HG03095 (cell line): ENCODE results near the gene SART3.

ENCODE experiments used
- ATAC-seq: cut with Tn5 transposase; IDR thresholded peaks from one replicate; pipeline ENCODE4 v1.9.1; 2021; ENCODE audit warnings: moderate library complexity; ENCODE audit not compliant: unreplicated experiment

Gene SART3

DNA sequence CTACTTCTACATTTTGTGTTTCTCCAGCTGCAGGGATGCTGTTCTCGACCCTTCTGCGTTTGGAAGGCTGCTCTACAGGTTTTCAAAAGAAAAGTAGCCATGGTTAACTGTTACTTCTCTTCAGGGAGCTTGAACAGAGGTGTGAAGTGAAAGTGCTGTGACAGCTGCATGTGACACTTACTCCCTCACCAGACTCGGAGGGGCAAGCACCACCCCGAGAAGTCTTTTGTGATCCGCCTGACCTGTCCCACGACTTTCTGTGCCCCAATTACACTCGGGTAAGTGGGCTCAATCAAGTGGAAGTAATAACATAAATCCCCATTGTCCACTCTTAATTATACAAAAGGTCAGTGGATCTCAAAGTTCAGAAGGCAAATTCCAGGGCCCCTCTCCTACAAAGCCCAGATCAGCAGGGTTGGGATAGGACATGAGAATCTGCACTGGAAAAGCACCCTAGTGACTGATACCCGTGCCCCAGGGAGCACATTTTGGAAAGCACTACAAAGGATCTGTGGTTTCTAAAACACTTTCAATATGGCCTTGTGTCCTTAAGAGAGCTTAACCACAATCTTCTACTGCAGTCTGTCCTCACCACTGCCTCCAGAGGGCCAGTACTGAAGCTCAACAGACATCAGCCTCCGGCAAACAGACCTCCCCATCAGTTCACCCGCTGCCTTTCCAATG is 34.3 kb downstream of the SART3 start:
- no peak for ATAC-seq

DNA sequence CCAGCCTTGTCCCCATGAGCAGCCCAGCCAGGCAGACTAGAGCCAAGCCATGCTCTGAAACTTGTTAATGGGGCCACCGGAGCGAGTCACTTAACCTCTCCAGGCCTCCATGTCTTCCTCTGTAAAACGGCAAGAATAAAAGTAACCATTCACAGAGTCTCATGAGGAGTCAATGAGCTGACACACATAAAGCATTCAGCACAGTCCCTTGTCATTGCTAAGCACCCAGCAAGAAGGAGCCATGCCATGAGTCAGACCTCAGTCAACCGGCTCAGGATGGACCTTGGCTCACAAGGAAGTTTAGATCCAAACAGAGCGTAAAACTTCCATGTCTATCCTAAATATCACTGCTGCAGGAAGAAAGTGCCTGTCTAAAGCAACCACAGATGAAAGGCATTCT is 35.3 kb downstream of the SART3 start:
- no peak for ATAC-seq

DNA sequence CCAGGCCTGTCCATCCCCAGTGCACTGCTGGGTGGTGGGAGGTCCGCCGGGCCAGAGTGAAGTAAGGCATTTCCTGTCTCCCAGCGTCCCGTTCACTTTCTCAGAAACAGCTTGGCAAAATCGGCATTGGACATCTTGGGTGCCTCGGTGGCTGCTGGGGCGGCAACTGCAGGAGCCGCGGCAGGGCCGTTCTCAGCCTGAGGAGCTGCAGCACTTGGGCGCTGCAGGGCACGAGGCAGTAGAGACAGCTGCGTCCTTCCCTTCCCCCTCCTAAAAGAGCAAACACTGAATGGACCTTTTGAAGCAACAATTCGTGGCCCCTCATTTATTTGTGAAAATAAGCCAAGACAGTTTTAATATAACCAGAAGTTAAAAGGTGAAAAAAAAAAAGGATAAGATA is 37.6 kb downstream of the SART3 start:
- no peak for ATAC-seq

GRCh38 chr12:108519558-108519957 is 41.4 kb downstream of the SART3 start:
- no peak for ATAC-seq

DNA sequence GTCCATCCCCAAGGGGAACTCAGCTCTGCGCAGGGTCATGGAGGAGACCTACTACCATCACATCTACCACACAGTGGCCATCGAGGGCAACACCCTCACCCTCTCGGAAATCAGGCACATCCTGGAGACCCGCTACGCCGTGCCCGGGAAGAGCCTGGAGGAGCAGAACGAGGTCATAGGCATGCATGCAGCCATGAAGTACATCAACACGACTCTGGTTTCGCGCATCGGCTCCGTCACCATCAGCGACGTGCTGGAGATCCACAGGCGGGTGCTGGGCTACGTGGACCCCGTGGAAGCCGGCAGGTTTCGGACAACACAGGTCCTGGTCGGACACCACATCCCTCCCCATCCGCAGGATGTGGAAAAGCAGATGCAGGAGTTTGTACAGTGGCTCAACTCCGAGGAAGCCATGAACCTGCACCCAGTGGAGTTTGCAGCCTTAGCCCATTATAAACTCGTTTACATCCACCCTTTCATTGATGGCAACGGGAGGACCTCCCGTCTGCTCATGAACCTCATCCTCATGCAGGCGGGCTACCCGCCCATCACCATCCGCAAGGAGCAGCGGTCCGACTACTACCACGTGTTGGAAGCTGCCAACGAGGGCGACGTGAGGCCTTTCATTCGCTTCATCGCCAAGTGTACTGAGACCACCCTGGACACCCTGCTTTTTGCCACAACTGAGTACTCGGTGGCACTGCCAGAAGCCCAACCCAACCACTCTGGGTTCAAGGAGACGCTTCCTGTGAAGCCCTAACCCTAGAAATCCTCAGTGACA is 42.1 kb downstream of the SART3 start:
- no peak for ATAC-seq

DNA sequence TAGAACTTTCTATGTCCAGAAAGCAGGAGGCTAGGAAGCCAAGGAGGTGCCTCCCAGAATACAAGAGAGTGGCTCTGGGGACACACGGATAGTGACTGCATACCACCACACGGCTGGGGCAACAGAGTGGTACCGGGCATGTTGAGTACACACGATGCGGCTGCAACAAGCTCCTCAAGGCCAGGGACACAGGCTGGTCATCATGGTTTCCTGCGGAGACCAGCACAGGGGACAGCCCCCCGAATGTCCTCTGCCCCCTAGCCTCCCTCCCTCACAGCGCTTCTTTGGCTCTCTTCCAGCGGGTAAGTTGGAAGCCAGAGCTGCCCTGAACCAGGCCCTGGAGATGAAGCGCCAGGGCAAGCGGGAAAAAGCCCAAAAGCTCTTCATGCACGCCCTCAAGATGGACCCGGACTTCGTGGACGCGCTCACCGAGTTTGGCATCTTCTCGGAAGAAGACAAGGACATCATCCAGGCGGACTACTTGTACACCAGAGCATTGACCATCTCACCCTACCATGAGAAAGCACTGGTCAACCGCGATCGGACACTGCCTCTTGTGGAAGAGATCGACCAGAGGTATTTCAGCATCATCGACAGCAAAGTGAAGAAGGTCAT is 42.8 kb downstream of the SART3 start:
- no peak for ATAC-seq

- ATAC-seq: no peak
Observed at GRCh38 chr12:108517288-108518100, 43.5 kb downstream of the SART3 start.

DNA sequence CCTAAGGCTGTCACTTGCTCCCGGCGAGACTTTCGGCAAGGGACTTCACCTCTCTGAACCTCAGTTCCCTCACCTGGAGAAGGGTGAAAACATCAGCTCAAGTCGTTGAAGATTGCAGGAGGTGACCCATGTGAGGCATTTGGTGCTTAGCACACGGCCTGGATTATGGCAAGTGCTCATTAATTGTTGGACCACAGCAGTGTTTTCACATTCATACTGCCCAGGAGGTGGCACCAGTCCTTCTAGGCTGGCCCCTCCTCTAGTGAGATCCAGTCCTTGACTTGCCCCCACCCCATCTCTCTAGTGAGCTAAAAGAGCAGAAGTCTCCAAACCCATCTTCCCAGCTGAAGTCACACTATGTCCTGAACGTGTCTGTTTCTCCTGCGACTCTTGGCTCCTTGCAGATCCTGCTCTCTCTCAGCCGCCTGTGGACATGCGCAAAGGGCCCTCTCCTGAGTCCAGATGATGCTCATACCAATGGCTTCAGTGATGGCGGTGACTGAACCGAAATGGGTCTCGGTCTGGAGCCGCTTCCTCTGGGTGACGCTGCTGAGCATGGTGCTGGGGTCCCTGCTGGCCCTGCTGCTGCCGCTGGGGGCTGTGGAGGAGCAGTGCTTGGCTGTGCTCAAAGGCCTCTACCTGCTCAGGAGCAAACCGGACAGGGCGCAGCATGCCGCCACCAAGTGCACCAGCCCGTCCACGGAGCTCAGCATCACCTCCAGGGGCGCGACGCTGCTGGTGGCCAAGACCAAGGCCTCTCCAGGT is 44.3 kb downstream of the SART3 start:
- ATAC-seq: no peak

DNA sequence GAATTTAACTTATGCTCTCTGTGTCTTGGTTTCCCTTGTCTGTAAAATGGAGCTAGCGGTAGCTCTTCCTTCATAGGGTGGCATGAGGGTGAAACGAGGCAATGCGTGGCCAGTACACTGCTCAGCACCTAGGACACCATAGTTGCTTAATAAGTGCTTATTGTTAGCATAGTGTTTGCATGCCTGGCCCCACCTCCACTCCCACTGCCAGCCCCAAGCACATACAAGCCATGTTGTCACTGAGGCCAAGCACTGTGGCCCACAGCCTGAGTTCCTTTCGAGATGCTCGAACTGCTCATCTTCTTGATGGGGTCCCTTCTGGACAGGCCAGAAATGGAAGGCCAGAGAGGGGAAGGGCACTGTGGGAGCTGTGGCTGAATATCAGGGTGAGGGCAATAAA is 45.1 kb downstream of the SART3 start:
- no peak for ATAC-seq

GRCh38 chr12:108514973-108515814 is 45.8 kb downstream of the SART3 start, which contains the start of gene FICD:
FICD (plus strand) TSS chr12:108515277; CDS start chr12:108516973, 1,696 bp downstream.
- ATAC-seq: peak; percentile 77

DNA sequence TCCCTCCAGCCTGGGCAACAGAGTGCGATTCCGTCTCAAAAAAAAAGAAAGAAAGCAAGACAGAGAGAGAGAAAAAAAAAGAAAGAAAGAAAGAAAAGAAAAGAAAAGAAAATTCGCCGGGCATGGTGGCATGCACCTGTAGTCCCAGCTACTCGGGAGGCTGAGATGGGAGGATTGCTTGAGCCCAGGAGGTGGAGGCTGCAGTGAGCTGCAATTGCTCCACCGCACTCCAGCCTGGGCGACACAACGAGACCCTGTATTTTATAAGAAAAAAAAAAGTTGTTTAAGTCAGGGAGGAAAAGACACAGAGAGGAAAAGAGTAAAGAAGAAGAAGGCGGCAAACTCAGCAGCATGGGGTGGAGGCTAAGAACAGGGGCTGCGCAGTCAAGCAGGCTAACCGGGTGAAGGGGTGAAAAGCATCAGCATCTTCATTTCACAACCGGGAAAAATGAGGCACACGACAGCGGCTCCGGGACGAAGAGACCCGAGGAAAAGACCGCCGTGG is 46.5 kb downstream of the SART3 start:
- peak; percentile 0 for ATAC-seq

DNA sequence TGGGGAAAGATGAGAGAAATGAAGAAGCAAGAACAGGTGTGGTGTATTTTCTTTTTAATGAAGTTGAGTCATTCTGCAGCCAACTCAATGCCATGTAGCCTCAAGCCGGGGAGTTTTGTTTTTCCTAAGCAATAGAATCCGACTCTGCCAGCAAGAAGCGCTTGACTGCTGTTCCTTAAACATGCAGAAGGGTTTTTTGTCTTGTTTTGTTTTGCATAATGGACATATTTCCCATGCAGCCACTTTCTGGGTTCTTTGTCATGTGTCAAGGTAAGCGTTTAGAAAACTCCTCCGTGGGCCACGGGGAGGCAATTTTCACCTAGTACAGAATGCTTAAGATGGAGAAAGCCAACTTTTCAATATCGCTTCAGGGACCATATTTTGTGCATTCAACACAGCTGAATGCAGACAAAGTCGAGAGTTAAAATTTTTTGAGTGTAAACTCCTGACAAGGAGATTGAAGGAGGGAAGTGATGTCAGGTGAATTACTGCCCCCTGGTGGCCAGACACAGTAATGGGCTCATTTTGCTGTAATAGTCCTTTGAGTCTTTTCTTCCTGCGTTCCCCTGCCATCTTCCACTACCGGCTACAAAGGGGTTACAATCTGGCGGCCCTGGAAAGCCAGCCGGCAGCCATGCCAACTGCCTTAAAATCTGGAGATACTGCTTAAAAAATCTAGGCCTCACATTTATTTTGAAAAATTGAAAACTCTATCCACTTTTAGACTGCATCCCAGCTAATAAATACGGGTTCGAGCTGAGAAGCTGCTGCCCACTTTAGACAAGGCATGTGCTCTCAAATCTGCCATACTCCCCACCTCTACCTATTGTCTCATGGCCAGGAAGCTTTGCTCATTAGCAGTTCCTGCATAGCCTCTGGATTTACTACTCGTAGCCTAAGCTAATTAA is 49.1 kb downstream of the SART3 start:
- no peak for ATAC-seq

- ATAC-seq: no peak
Observed at GRCh38 chr12:108510836-108511235, 50.1 kb downstream of the SART3 start.

GRCh38 chr12:108509806-108510205 is 51.2 kb downstream of the SART3 start:
- no peak for ATAC-seq

DNA sequence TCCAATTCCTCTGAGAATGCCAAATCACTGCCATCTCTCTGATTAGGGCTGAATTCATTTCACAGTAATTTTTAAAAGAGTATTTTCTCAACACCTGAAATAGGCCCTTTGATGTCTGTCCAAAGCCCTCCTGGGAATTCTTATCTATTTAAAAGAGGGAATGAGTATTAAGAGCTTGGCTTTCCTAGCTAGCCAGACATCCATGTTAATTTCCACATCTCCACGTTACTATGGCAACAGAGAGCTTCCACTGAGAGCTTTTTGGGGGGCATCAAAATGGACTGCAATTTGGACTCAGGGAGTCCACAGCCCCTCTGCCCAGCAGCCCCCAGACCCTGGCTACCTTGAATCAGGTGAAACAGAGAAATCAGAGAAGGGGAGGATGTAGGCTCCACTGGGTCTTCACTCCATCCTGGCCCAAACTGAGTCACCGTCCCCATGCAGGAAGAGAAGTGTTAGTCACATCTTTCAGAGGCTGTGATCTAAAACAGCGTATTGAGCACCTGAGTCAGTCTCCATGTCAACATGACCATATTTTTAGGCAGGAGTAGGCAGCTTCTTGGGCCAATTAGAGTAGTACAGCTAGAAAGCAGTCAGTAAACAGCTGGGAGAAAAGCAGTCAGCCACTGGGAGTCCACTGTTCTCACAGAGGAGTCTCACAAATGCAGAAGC is 52.9 kb downstream of the SART3 start:
- no peak for ATAC-seq

DNA sequence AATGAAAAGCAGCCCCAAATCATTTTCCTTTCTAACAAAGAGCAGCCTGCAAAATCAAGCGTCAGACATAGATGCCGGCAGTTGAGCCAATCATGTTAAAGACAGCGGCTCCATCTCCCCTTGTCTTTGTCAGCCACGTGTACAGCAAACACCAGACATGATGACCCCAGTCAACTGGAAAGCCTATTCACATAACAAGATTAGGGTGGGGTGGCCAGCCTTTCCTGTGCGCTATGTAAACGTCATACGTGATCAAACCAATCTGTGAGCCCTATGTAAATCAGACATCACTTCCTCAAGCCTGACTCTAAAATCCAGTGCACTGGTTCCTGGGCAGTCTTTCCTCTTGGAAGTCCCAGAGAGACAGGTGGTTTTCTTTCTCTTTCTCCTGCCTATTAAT is 55.8 kb downstream of the SART3 start:
- ATAC-seq: no peak

DNA sequence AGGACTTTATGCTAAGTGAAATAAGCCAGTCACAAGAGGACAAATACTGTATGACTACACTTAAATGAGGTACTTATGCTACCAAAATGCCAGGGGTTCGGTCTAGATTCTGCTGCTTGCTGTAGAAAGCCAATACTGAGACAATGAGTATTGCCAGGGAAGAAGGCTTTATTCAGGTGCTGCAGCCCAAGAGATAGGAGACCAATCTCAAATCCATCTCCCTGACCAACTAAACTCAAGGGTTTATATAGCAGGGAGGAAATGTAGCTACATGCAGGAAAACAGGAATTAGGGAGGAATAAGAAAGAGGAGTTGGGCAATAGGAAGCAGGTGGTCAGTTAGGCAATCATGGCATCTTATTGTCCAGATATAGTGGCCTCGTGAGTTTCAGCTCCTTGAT is 58.1 kb downstream of the SART3 start:
- ATAC-seq: no peak

DNA sequence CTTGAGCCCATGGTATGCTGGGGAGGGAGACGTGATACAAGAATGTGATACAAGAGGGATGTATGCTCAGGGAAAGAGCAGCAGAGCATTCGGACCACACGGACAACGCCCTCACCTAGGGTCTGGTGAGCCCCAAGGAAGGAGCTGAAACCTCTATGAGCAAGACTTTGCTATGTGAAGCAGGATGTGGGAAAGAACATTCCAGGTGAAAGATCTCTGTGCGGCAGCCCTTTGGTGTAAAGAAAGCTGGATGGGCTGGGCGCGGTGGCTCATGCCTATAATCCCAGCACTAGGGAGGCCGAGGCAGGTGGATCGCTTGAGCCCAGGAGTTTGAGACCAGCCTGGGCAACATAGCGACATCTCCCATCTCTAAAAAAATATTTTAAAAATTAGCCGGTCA is 62.8 kb downstream of the SART3 start:
- no peak for ATAC-seq
